MM.1S (cell line): ENCODE results near the gene PPM1H.

ENCODE experiments used
- CTCF ChIP-seq: fragments of 300-600 bp; sonication (generic); IDR thresholded peaks from 2 replicates; pipeline ENCODE4 v1.5.1; 2016; ENCODE audit warnings: antibody characterized with exemption, low read length, mixed read lengths
- EZH2phosphoT487 ChIP-seq: fragments of 300-600 bp; sonication (generic); IDR thresholded peaks from 2 replicates; pipeline ENCODE4 v1.6.1; 2018; ENCODE audit warnings: antibody characterized with exemption, low read length

GRCh38 chr12:62725781-62726180, 209.2 kb downstream of the PPM1H start:
- TF ChIP-seq CTCF (no peak), EZH2phosphoT487 (no peak)
